CD4-positive, alpha-beta T cell treated with Interleukin-2 at 100 ng/mL for 4 hours (primary cell): ENCODE results near the gene PMVK.

Source experiments
- DNase-seq: peaks from one replicate; pipeline ENCODE4 v3.0.0-alpha.2; 2020; ENCODE audit warnings: low spot score

PMVK gene

DNA sequence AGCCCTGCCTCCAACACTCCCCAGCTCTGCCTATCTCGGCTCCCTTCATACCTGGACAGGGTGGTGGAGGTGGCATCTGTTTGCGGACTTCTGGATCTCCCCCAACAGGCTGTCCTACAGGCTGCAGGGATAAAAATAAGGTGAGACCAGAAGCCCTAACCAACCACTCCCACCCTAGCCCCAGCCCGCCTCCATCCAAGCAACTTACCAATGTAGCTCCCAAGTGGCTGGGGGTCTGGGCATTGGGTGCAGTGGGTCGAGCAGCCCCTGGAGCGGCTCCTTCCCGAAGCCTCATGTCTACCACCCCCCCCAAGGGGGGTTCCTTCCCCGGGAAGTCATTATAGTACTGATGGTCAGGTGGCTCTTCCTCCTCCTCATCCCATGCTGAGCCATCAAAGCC, 29.6 kb upstream of the PMVK start:
- DNase-seq, result no peak

DNA sequence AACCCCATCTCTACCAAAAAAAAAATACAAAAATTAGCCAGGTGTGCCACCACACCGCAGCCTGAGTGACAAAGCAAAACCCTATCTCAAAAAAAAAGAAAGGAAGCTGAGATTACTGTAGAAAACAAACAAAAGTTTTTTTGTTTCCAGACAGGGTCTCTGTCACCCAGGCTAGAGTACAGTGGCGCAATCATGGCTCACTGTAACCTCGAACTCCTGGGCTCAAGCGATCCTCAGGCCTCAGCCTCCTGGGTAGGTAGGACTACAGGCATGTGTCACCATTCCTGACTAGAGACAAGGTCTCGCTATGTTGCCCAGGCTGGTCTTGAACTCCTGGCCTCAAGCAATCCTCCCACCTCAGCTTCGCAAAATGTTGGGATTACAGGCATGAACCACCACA, 27.8 kb upstream of the PMVK start:
- no peak for DNase-seq

DNA sequence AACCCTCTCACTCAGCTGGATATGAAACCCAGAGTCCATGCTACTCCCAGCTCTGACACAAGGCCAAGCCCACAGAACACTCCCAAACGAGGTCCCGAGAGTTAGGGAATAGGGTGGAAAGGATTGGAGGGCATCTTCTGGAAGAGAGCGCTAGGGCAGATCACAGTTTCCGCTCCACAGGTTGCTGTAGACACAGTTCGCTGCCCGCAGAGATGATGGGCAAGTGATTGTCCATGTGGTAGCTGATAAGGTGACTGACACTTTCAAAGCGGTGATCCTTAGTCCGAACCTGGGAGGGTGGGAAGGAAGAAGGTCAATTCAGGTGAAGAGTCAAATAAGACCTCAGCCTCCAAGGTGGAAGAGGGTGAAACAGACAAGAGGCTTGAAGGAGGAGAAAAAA, 27.1 kb upstream of the PMVK start:
- no peak for DNase-seq

DNA sequence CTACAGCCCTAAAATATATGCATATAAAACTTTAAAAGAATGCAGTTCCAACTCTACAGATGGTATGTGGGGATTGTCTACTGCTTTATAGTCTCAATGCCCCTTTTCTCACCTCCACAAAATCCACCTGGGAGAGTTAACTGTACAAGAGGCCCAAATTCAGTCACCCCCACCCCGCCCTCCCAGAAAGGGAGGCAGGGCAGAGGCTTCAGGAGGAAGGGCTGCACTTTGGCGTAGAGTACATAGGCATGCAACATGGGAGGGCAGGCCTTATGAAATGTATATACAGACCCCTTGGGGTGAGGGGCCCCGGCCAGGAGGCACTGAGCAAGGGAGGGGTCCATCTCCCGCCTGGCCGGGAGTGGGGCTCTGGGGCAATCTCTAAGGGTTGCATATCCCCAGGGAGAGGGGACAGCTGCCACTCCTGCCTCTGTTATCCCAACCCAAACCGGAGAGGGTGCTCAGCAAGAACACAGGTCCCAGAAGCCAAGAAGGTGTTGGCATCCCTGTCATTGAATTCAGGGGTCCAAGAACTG, 26.3 kb upstream of the PMVK start:
- DNase-seq, result no peak

DNA sequence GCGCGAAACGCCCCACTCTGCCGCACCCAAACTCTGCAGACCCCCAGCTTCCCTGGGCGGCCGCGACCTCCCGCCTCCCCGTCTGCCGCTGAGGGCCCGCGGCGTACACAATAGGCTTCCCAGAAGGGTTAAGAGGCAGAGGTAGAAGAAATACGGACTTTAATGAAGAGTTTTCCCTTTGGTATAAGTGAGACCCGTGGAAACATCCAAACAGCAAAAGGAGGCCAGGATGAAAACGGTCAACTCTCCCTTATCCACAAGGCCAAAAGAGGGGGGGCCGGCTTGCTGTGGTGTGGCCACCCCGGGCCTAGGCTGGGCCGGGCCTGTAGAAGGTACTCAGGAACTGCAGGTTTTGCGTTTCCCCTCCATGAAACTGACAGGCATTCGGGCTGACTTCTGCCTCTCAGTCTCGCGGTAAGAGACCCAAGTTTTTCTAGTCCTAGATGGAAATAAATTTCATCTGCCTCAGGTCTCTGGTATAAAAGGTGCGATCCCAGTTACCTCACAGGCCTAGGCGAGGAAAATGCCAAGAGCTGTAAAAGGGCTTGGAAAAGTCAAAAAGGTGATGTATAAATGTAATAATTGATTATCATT, 25.7 kb upstream of the PMVK start:
- no peak for DNase-seq

DNA sequence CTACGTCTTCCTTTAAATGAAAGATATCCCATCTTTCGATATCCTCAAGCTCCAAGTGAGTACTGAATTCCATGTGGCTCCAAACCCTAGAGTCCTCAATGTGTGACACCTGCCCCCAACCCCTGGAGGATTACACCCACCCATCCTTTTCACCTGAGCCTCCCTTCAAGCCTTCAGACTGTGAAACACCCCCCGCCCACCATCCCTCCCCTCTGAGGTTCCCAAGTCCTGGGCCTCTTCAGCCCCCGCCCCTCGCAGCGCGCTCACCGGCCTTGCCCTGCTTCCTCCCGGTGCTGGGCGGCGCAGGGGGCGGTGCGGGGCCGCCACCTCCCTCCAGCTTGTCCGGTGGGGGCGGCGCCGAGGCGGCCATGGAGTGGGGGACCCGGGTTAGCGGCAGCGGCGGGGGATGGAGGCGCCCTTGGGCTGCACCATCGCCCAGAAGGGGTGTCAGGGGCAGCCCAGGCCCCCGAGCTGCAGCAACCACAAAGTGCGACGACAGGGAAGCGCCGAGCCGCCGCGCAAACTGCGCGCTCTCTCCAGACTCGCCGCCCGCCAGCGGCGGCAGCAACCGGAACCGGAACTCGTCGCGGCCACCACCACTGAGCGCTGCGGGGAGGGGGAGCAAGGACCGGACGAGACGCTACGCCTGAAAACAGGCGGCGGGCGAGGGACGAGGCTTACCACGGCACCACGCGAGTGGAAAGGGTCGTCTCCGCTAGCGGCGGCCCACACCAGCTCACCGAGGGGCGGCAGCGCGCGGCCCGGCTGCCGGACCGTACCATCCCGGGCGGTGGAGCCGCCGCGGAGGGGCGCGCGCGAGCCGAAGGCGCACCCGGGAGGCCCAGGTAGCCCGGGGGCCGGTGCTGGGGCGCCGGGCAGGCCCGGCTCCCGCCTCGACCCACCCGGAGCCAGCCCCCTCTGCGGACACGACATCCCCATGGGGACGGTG, 25.0 kb upstream of the PMVK start, which contains the start of gene PYGO2:
TSS of gene PYGO2 (minus strand) at position 576 of the 949 bp plus-strand sequence. CDS start at position 370, 206 bp downstream.
- peak; percentile 80 for DNase-seq

DNA sequence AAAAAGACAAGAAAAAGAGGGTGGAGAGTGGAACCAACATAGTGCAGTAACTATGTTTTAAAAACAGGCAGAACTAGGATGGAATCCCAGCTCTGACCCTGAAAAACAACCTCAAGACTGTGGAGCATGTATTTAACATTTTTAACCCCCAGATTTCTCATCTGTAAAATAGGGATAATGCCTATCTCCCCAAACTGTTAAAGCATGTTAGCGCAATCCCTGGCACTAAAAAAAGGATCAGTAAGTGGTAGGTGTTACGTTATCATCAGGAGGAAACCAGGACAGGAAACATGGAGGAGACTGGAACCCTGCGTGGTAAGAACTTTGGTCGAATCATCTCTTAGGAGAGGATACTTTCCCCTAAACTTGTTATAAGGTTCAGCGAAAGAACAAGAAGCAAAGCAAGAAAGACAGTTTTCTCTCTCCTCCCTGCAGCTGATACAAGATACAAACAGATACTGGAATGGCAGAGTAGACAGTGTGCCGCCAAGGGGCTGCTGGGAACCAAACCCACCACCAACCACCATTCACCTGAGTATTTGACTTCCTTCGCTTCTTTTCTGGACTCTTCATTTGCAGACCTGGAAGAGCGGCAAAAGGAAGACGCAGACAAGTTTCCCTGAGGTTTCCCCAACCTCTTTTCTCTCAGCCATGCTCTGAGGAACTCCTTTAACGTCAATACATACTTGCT, 24.1 kb upstream of the PMVK start:
- no peak for DNase-seq

DNA sequence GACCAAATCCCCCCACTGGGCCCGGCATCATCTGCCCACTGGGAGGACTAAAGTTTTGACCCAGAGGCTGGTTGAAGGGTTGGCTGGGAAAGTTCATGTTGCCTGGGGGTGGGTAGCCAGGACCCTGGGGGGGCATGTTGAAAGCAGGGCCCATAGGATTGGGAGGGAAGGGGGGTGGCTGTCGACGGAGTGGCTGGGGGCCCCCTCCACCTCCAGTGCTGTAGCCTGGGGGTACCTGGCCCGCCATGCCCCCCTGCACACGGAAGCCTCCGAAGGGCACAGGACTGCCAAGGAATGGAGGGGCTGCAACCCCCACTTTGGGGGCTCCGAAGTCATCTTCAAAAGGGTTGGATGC, 22.9 kb upstream of the PMVK start:
- no peak for DNase-seq

DNA sequence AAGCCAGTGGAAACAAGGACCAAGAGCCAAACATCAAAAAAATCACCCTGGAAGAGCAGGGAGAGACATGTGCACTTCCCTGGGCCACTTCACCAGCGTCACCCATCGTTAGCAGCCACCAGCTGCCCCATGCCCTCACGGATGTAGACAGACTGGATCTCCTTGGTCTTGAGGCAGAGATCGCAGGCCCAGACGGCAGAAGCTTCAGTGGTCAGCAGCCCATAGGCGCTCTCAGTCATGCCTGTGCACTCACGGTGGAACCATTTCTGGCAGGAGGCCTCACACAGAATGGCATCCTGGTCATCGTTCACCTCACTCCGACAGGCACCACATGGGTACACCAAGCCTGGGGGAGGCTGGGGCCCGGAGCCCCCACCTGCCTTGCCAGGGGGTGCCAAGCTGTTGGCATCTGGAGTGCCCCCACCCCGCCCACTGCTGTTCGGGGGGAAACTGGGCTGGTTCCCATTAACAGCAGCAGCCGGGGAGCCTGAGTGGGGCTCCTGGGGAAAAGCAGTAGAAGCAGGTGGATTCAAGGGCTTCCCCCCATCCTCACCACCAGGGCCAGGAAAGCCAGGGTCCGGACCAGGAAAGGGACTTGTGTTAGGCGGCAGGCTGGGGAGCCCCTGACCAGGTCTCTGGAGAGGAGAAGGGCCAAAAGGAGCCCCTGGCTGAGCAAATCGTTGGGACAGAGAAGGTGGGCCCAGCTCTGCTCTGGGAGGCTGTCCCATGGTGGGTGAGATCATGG, 22.3 kb upstream of the PMVK start:
- DNase-seq, result no peak

DNA sequence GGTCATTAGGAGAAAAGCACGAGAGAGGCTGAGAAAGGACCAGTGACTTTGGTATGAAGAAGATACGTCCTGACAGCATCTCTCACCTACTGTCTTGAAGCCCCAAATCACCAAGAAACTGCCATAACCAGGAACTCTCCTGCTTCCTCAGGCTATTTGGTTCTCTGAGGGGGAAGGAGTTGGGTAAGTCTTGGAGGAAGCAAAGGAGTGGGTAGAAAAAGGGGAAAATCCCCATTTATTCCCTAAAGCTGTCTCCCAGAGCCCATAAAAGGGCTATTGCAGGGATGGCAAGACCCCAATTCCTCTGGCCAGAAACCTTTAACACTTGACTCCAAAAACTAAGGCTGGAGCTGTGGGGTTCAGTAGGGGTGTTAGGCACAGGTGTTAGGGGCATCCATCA, 21.5 kb upstream of the PMVK start:
- no peak for DNase-seq

DNA sequence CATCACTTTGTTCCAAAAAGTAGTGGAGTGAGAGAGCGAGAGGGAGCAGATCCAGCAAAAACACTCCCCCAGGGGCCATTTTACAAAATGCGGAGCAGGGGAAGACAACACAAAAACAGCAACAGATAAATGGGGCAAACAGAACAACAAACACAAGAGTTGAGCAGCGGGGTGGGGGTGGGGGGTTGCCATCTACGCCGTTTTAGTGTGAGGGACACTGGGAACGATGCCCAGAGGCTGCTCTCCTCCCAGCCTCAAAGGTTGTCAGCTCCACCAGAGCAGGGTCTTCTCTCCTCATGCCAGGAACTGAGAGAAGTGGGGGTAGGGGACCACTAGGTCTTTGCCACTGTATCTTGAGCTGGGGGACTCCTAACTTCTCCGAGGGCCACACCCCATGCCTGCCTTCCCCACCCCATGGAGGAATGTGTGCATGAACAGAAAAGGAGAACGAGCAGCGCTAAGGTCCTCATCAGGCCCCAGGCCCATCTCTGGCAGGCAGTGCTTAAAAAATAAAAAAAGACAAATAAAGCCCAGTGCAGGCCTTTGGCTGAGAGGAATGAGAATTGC, 20.7 kb upstream of the PMVK start:
- DNase-seq, result no peak

DNA sequence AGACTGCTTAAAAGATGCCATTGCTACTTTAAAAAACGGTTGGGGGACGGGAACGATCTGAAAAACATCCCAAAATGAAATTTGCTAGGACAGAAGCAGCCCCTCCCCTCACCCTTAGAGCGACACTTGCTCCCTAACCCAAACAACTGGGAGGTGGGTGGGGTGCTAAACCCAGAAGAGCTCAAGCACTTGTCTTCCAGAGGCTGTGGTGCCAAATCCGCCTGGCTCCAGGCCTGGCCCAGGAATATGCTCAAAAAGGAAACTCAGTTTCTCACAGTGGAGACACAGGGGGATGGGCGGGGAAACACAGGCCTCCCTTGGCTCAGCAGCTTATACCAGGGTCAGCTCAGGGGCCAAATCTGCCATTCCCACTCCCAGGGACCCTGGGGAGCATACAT, 20.0 kb upstream of the PMVK start:
- no peak for DNase-seq

DNA sequence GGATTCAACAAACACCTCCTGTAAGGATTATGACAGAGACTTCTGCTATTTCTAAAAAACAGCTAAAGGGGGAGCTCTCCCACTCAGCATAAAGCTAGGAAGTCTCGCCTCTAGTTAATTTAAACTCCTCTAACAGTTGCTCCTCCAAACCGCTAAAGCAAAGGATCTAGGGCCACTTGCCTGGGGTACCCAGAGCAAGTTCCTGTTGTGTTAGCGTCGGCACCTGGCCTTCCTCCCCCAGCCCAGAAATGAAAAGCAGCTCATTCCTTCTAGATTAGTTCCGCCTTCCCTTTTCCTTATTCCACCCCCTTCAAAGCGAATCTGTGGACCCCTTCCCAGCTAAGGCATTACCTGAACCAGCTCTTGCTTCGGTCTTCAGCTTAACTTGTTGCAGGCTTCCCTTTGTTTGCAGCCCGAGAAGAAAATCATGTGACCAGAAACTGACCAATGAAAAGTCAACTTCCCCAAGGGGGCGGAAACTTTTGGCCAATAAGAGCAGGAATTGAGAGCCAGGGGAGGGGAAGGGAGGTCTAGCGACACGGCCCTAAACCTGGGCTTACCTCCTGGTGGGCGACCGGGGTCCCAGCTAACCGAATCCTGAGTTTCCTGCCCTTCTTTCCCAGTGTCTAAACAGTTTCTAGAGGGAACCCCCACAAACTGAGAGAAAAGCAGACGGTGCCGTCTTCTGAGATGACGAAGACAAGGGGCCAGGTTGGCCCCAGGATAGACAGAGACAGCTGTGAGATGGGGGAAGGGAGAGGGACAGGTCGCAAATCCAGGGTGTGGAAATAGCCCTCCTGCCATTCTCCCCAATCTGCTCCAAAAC, 19.4 kb upstream of the PMVK start, which contains the start of gene PBXIP1:
TSS of gene PBXIP1 (minus strand) at position 382 of the 826 bp plus-strand sequence. CDS start 2,378 bp downstream, outside the sequence.
- DNase-seq, result peak; percentile 97

DNA sequence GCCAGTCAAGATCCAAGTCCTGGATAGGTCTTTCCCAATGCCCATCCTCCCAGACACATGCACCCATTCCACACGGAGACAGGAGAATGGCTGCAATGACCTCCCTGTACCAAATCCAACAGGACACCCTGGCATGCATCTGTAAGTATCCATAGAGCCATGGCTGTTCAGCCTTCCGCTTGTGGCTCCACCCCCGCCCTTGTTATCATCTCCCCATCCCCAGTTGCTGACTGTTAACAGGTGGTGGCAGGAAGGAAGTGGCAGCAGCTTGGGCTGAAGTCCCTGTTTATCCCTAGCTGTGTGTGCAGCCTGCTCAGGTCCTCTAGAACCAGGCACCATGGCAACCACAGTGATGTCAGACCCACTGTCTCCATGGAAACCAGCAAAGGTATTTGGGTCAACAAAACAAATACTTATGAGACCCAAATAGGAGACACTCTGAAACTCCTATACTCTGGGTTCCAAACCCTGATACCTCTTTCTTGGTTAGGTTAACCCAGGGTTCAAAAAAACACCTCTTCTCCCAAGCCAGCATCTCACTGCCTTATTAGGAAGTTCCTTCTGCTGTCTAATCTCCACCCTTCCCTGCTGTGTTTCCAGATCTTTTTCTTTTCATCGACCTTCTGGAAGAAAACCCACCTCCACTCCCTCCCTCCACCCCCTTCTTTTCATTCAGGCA, 18.7 kb upstream of the PMVK start:
- peak; percentile 99 for DNase-seq

DNA sequence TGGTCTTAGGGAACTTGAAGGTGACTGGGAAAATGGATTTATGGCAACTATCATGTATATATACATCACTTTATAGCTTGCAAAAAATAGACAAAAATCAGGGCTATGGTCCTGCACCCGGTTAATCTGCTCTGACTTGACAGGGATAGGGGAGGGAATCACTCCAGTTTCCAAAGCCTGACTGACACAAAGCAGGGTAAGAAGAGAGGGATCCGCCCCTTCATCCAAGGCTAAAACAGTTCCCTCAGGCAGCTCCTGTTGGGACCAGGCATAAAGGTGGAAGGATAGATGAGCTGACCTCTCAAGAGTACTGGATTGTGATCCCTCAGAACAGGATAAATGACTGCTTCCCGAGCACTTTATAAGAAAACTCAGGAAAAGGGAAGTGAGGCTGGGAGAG, 18.0 kb upstream of the PMVK start:
- no peak for DNase-seq

DNA sequence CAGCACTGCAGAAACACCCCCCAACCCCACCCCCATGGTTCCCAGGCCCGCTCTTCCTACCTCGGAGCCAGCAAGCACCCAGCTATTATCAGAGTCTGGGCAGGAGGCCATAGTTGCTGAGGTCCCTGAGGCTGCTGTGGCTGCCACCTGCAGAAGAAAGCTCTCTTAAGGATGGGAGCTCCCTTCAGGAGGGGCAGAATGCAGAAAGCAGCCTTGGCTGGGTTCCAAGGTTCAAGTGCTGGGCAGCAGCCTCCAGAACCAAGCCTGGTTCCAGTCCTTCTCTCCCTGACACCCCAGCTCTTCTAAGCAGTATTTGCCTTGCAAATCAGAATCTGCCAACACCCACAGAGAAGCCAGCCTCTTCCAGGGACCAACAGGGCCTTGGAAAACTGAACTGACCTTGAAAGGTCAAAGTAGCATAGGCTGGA, 17.1 kb upstream of the PMVK start:
- DNase-seq, result no peak

DNA sequence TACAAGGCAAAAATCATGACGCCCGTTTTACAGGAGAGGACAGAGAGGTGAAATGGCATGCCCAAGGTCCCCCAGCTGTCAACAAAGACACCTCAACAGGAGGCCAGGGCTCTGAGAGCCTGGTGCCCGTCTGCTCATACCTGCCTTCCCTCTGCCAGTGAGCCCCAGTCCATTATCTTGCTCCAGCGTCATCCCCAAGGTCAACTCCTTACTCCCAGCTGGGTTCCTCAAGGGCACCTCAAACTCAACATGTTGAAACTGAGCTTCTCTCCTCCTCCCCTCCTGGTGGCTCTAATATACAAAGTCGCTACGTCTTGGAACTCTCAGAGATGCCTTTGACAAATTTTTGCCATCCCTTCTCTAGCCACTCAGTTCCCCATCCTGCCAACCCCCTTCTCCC, 16.1 kb upstream of the PMVK start:
- no peak for DNase-seq

DNA sequence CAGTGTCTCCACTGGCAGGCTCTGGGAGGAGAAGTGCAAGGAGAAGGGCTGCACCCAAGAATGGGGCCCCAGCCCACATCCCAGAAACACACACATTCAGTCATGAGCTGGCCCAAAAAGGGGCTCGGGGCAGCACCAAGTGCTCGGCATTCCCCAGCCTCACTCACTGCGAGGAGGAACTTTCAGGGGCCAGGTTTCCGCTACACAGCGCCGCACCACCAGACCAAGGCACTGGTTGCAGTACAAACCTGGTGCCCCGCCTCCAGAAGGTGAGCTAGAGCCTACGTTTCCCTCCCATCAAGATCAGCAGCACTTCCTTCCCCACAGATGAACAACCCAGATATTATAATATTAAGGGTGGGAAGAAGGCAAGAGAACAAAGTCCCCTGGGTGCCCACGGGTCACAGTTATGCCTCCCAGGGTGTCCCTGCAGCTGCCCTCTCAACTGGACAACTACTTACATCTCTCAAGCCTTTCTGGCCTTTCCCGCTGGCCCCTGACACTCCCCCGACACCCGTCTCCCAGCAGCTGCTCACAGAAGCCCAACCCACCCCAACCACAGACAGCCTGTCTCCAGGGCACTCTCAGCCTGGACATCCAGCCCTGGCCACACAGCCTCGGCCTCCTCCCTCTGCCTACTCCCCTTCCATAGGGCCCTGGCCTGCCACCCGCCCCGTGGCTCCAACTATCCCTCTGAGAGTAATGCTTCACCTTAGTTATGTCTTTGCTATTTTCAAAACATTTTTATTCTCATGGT, 15.6 kb upstream of the PMVK start:
- DNase-seq, result peak; percentile 67

DNA sequence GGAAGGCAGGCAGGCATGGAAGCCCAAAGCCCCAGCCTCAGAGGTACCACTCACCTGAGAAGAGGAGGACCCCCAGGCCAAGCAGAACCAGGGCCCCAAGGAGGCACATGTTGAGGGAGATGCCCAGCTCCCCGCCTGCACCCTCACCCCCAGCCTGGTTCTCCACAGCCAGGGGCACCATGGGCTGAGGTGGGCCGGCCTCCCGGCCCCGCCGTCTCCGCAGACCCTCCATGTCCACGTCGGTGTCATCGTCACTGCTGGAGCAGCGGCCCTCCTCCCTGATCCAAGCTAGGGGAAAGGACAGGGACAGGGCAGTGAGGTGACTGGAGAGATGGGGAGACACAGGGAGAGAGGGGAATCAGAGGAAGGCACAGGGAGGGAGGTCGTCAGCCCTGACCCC, 11.6 kb upstream of the PMVK start:
- DNase-seq, result no peak
